SJCRH30 (cell line): ENCODE data around the gene TP63. TPM values are rescaled to one million over a fixed set of nuclear protein-coding genes. Genes with fewer than 3 reads are reported as not detected.
A peak's percentile ranks its signal among the peaks of the same experiment; 100 is the strongest.
"Not testable (repeated sequence)": the region's sequence is repeated elsewhere in the genome, so short reads cannot be mapped to it uniquely, and the experiment has no call there.

Experiments used
- DNase-seq, 2 experiments: peaks; one replicate each; pipeline ENCODE4 v3.0.0-alpha.2; 2015 to 2020
- H3K27ac ChIP-seq: fragments of 250-450 bp; sonication (Bioruptor Pico); 2 replicates; pipeline ENCODE4 v1.5.1; 2020; ENCODE audit warnings: mild to moderate bottlenecking, moderate library complexity
- H3K27me3 ChIP-seq: fragments of 250-450 bp; sonication (Bioruptor Pico); 2 replicates; pipeline ENCODE4 v1.5.1; 2020; ENCODE audit warnings: mild to moderate bottlenecking, moderate library complexity
- H3K36me3 ChIP-seq: fragments of 250-450 bp; sonication (Bioruptor Pico); 2 replicates; pipeline ENCODE4 v1.5.1; 2020; ENCODE audit warnings: mild to moderate bottlenecking, moderate library complexity
- H3K4me1 ChIP-seq: fragments of 250-450 bp; sonication (Bioruptor Pico); 2 replicates; pipeline ENCODE4 v1.5.1; 2020; ENCODE audit warnings: mild to moderate bottlenecking, moderate library complexity
- H3K4me3 ChIP-seq: fragments of 250-450 bp; sonication (Bioruptor Pico); 2 replicates; pipeline ENCODE4 v1.5.1; 2020; ENCODE audit warnings: mild to moderate bottlenecking, moderate library complexity
- H3K9me3 ChIP-seq: fragments of 250-450 bp; sonication (Bioruptor Pico); replicated peaks from 2 replicates; pipeline ENCODE4 v1.5.1; 2020; ENCODE audit warnings: mild to moderate bottlenecking, moderate library complexity
- total RNA-seq: library from RNA; depleted of rRNA; stranded (reverse); fragments of >200 nt; shearing (Covaris generic); gene quantifications from 2 replicates; pipeline ENCODE4 v1.2.3, GENCODE V29; 2014

Gene TP63
- total RNA-seq, 1 experiment from 2014 or later: 1.1 TPM

DNA sequence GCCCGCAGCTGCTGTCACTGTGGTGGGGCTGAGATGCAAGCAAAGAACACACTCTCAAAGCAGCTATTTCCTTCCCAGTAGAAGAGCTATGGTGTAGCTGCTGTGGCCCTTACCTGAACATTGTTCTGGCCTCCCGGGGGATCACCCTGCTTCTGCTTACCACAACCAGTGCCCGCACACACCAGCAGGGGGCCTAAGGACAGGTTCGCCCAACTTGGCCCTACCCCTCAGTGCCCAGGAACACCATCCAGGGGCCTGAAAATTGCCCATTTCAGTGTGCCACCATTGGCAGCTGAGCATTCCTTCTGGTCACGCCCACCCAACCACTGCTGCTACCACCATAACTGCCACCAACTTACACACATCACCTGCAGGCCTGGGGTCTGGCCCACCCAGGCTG lies 113.0 kb downstream of the TP63 start:
- no peaks in the 10 kb centered on the region for H3K27me3 ChIP-seq
- no peak overlapping the region for H3K4me3 ChIP-seq
- no peaks in the 10 kb centered on the region for H3K4me1 ChIP-seq
- no peaks in the 10 kb centered on the region for H3K9me3 ChIP-seq
- no peak overlapping the region for H3K27ac ChIP-seq
- DNase-seq: no peak
- no peaks in the 10 kb centered on the region for H3K36me3 ChIP-seq

DNA sequence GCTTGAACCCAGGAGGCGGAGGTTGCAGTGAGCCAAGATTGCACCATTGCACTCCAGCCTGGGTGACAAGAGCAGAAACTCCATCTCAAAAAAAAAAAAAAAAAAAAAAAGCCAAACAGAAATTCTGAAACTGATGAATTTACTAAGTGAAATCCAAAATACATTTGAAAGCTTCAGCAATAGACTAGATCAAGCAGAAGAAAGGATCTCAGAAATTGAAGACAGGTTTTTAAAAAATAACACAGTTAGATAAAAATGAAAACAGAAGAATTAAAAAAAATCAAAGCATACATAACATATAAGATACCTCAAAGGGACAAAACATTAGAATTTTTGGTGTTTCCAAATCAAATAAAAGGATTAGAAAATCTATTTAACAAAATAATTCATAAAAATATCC lies 114.4 kb downstream of the TP63 start:
- no peak for DNase-seq
- Histone ChIP-seq H3K4me3 (no peak overlapping the region), H3K36me3 (no peaks in the 10 kb centered on the region), H3K27me3 (no peaks in the 10 kb centered on the region), H3K4me1 (no peaks in the 10 kb centered on the region), H3K9me3 (no peaks in the 10 kb centered on the region), H3K27ac (no peak overlapping the region)

DNA sequence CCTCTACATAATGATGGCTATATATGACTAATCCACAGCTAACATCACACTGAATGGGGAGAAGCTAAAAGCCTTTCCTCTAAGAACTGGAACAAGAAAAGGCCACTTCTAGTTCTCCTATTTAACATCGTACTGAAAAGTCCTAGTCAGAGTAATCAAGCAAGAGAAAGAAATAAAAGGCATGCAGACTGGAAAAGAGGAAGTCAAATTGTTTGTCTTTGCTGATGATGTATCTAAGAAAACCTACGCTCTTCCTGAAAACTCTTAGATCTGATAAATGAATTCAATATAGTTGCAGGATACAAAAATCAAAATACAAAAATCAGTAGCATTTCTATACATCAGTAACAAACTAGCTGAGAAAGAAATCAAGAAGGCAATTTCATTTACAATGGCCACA lies 116.9 kb downstream of the TP63 start:
- DNase-seq: no peak
- Histone ChIP-seq H3K4me3 (no peak overlapping the region), H3K27me3 (no peaks in the 10 kb centered on the region), H3K4me1 (no peaks in the 10 kb centered on the region), H3K36me3 (no peaks in the 10 kb centered on the region), H3K9me3 (no peaks in the 10 kb centered on the region), H3K27ac (no peak overlapping the region)

DNA sequence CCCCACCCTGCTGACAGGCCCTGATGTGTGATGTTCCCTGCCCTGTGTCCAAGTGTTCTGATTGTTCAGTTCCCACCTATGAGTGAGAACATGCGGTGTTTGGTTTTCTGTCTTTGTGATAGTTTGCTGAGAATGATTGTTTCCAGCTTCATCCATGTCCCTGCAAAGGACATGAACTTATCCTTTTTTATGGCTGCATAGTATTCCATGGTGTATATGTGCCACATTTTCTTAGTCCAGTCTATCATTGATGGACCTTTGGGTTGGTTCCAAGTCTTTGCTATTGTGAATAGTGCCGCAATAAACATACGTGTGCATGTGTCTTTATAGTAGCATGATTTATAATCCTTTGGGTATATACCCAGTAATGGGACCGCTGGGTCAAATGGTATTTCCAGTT lies 119.8 kb downstream of the TP63 start:
- not testable (repeated sequence) for H3K36me3 ChIP-seq, H3K27ac ChIP-seq, H3K27me3 ChIP-seq, DNase-seq, H3K4me3 ChIP-seq, H3K4me1 ChIP-seq, H3K9me3 ChIP-seq

DNA sequence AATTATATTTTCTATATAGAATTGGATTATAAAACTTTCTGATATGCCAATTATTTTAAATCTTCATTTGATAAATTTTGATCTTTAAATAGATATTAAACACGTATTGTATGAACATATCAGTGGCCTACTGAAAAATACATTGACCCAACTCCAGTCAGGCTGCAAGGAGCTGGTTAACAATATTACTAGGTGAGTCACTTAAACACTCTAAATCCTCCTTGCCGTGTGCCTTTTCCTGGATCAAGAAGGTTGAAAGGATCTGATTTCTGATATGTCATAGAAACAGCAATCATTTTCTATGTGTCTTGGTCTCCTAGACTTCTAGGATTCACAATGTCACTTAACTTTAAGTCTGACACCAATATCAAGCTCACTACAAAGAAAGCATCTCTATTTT lies 123.2 kb downstream of the TP63 start:
- no peak overlapping the region for H3K4me3 ChIP-seq
- no peak overlapping the region for H3K27ac ChIP-seq
- H3K36me3 ChIP-seq: no peaks in the 10 kb centered on the region
- no peaks in the 10 kb centered on the region for H3K27me3 ChIP-seq
- DNase-seq: no peak
- H3K4me1 ChIP-seq: 0 out of 2 replicates have a peak, but pooled peaks cover 7% of the 10 kb centered on the region
- H3K9me3 ChIP-seq: no peaks in the 10 kb centered on the region

DNA sequence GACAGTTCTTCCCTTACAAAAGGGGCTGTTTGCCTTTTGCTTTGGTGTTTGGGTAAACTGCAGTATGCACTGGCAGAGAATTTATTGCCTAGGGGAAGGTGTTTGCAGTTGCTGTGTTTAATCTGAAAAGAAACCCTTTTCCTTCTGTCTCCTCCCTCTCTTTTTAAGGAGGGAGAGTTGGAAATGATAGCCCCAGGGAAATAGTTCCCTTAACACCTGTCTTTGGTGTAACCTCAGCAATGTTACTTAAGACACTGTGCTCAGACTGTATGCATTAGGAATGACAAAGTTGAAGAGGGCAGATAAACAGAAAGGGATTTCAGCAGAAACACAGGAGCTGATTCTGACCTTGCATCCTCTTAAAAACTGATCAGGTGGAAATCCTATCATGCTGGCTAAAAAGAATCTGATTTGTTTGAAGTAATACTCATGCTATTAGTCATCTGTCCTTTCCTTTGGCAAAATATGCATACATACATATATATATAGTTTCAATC lies 125.4 kb downstream of the TP63 start:
- H3K4me1 ChIP-seq: 0 out of 2 replicates have a peak, but pooled peaks cover 7% of the 10 kb centered on the region
- no peak overlapping the region for H3K27ac ChIP-seq
- DNase-seq: peak; percentile 4 to 62
- no peak overlapping the region for H3K4me3 ChIP-seq
- no peaks in the 10 kb centered on the region for H3K9me3 ChIP-seq
- H3K27me3 ChIP-seq: no peaks in the 10 kb centered on the region
- no peaks in the 10 kb centered on the region for H3K36me3 ChIP-seq

DNA sequence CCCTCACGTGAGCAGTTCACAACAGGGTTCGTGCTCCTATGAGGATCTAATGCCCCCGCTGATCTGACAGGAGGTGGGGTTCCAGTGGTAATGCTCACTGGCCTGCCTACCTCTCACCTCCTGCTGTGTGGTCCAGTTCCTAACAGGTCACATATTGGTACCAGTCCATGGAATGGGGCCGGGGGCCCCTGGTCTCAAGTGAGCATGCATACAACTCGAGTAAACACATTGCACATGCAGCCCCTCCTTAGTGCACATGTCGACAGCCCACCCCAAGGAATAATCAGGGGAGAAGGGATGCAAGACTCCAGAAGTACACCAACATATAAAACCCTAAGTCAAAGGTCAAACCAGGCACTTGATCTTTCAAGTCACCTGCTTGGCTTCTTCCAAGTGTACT lies 127.0 kb downstream of the TP63 start:
- DNase-seq: no peak
- Histone ChIP-seq H3K36me3 (no peaks in the 10 kb centered on the region), H3K4me3 (no peak overlapping the region), H3K4me1 (0 out of 2 replicates have a peak, but pooled peaks cover 7% of the 10 kb centered on the region), H3K9me3 (no peaks in the 10 kb centered on the region), H3K27me3 (no peaks in the 10 kb centered on the region), H3K27ac (no peak overlapping the region)

DNA sequence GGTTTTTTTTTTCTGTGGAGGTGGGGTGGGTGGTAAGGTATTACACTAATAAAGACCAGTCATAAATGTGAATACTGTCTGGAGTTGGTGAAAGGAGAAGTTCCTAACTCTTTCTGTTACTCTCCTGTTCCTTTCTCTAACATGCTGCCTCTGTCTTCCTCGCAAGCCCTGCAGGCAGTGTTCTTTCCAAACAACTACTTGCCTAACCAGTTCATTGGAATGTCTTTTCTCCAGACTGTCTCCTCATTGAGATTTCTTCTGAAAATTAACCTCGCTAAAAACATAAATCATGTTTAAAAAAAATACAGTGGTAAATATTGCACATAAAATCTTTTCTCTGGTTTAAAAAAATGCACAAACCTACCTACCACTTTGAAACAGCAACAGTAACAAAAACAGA lies 135.2 kb downstream of the TP63 start:
- no peak for DNase-seq
- no peaks in the 10 kb centered on the region for H3K4me1 ChIP-seq
- H3K36me3 ChIP-seq: no peaks in the 10 kb centered on the region
- no peaks in the 10 kb centered on the region for H3K9me3 ChIP-seq
- no peak overlapping the region for H3K4me3 ChIP-seq
- no peaks in the 10 kb centered on the region for H3K27me3 ChIP-seq
- H3K27ac ChIP-seq: no peak overlapping the region

DNA sequence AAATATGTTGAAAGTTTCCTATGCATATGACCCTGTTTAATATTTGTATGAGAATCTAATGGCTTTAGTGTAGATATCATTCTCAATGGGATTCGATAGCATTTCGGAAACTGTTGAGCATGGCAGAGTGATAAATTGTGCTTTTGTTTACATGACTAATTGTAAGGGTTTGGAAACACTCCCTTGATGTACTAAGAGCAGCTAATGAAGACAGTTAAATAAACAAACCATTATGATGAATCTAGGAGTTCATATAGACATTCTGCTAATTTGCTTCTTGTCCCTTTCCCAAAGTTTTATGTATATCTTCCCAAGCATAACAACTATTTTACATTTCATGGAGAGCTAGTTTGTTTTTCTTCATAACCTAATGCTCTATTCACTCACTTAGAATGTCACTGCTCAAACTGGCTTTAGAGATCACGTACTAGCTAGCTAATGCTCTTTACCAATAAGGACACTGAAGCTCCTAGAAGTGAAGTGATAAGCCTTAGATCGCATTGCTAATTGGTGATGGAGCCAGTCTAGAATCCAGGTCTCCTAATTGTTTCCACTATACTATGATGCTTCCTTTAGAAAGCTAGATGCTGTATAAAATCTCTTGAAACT lies 140.8 kb downstream of the TP63 start:
- no peak for DNase-seq
- no peak overlapping the region for H3K27ac ChIP-seq
- H3K4me3 ChIP-seq: no peak overlapping the region

DNA sequence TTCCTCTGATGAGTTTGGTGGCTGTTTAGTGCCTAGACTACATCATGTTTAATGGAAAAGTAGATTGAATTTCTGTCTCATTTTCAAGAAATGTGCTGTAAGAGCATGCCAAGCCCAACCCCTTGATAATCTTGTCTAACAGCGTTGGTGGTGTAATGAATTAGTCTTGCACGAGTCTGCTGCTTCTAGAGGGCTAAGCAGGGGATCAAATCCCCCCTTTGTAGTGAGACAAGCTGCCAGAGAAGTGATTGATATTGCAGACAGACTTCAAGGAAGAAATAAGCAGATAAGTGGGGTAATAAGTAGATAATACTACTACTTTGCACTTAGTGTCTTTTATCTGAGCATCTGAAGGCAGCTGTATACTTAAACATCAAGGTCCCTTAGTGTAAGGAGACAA lies 141.4 kb downstream of the TP63 start:
- Histone ChIP-seq H3K4me1 (no peaks in the 10 kb centered on the region), H3K4me3 (no peak overlapping the region), H3K9me3 (no peaks in the 10 kb centered on the region), H3K27ac (no peak overlapping the region), H3K27me3 (no peaks in the 10 kb centered on the region), H3K36me3 (no peaks in the 10 kb centered on the region)
- DNase-seq: no peak

More for the DNA sequence above, 140.8 kb downstream of the TP63 start:
- Histone ChIP-seq H3K9me3 (no peaks in the 10 kb centered on the region), H3K36me3 (no peaks in the 10 kb centered on the region), H3K4me1 (no peaks in the 10 kb centered on the region), H3K27me3 (no peaks in the 10 kb centered on the region)

DNA sequence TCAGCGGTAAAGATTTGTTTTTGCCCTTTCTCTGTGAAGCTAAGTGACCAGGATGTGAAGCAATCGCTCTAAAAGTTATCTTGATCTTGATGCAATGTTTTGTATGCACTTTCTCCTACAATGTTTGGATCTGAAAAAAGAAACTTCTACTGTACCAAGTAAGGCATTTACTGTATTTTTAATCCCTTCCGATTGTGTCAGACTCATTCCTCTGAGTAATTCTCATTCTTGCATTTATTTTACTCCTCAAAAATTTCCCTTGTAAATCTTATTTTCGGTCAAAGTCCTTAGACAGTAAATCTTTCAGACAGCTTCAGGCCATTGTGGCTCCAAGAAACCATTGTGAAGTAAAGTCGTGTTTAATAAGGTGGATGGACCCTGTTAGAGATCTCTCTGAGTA lies 141.9 kb downstream of the TP63 start:
- H3K27ac ChIP-seq: no peak overlapping the region
- DNase-seq: no peak
- H3K36me3 ChIP-seq: no peaks in the 10 kb centered on the region

DNA sequence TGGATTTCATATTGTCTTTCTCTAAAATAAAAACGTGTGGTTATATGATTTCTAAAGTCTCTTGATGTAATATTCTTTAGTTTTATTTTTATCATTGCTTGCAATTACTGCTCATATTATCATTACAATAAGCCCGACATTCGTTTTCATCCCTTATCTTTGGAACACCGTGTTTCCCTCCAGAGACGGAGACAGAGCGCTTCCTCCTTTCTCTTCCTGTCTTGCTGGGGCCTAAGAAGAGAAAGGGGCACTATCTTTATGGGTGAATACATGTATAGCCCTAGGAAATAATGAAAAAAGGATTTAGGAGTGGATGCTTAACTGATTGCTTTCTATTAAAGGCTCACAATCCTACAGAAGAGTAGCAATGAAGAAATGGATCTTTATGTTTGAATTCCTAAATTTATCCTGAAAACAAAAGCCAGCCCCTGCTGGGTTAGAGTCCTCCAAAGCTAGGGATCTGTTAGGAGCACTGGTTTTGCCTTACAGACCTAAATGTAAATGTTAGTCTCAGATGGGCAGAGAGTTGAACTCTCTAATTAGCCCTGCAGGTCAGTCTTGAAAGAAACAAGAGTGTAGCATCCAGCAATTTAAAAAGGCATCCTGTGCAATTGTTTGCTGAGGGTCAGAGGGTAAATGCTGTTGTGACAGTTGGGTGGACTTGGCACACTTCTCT lies 145.1 kb downstream of the TP63 start:
- DNase-seq: no peak
- Histone ChIP-seq H3K9me3 (no peaks in the 10 kb centered on the region), H3K4me3 (no peak overlapping the region), H3K36me3 (no peaks in the 10 kb centered on the region), H3K27me3 (no peaks in the 10 kb centered on the region), H3K4me1 (no peaks in the 10 kb centered on the region), H3K27ac (no peak overlapping the region)

More for the DNA sequence above, 141.9 kb downstream of the TP63 start:
- H3K9me3 ChIP-seq: no peaks in the 10 kb centered on the region
- H3K4me1 ChIP-seq: no peaks in the 10 kb centered on the region
- H3K27me3 ChIP-seq: no peaks in the 10 kb centered on the region
- H3K4me3 ChIP-seq: no peak overlapping the region

DNA sequence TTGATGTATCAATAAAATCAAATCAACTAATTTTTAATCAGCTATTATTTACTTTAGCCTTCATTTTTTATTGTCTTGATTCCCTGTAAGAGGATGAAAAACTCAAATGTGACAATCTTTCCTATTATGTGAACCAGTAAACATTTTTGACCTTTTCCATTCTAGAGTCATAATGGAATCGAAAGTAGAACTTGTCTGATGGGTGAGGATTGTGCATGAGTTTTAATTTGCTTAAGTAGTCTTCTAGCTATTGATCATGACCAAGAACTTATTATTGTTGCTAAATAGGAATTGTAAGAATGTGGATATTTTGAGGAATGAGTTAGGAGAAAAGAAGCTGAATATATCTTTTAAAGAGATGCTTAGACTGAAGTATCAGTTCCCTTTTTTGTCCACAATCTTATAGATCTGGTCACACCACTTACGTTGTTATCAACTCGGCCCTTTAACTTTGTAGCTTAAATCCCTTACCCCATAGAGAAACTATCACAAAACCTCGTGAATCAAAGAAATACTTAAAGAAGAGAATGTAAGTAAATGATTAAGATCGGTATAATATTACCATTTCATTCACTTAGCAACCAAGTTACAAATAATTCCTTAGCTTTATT lies 147.3 kb downstream of the TP63 start:
- Histone ChIP-seq H3K27me3 (no peaks in the 10 kb centered on the region), H3K9me3 (no peaks in the 10 kb centered on the region), H3K4me3 (no peak overlapping the region), H3K4me1 (no peaks in the 10 kb centered on the region), H3K27ac (no peak overlapping the region), H3K36me3 (no peaks in the 10 kb centered on the region)
- no peak for DNase-seq

DNA sequence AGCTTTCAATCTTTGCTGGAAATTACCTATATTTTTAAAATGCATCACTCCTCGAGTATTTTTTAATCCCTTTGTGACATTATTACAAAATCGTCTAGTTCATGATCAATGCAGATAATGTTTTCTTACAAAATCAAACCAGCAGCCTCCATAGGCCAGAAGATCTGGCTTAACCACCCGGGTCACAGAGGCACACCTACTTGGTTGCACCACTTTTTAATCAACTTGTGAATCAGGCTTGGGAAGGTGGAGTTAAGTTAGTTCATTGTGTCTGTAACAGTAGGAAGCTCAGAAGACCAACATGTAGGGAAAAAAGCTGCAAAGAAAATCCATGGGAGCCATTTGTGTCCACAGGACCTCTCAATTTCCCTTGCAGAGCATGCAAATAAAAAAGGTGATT lies 148.0 kb downstream of the TP63 start:
- no peaks in the 10 kb centered on the region for H3K9me3 ChIP-seq
- no peaks in the 10 kb centered on the region for H3K27me3 ChIP-seq
- H3K27ac ChIP-seq: no peak overlapping the region
- H3K36me3 ChIP-seq: no peaks in the 10 kb centered on the region
- no peak overlapping the region for H3K4me3 ChIP-seq
- no peaks in the 10 kb centered on the region for H3K4me1 ChIP-seq
- DNase-seq: no peak

DNA sequence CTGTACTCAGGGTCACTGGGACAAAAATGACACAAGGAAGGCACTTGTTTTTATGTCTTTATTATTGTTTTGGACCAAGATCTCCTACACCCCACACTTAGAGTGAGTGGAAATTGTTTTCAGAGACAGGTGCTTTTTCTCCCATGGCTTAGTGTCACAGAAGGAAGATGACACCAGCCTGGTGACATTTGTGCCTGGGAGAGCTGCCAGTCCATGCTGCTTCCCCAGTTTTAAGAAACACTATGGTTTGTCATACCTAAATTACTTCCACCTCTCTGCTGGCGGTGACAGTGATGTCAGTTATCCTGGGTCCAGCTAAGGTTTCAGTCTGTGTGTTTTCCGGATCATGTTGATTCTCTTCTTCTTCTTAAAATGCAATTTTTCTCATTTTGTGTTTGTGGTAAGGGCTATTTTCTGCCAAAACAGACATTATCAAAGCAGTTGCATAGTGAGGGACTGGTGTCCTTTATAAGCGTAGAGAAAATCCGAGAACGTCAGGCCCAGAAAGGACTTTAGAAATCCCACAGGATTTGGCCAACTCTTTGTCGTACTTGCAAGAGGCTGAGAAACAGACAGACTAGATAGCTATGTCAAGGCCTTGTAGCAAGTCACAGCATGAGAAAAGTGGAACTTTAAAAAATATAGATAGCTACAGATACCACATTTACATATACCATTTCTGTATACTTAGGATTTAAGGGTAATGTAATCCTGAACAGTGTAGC lies 149.5 kb downstream of the TP63 start:
- DNase-seq: no peak
- H3K9me3 ChIP-seq: no peaks in the 10 kb centered on the region
- no peaks in the 10 kb centered on the region for H3K36me3 ChIP-seq
- no peaks in the 10 kb centered on the region for H3K4me1 ChIP-seq
- H3K27ac ChIP-seq: no peak overlapping the region
- no peaks in the 10 kb centered on the region for H3K27me3 ChIP-seq
- no peak overlapping the region for H3K4me3 ChIP-seq
